Osteoblast (primary cell): ENCODE results near the gene GSE1. TPM values are rescaled to one million over a fixed set of nuclear protein-coding genes. Genes with fewer than 3 reads are reported as not detected.

Experiments
- DNase-seq: peaks from one replicate; pipeline ENCODE4 v3.0.0; 2011; ENCODE audit warnings: low spot score, mixed read lengths; ENCODE audit not compliant: insufficient read length; ENCODE audit errors: missing footprints
- H2AFZ ChIP-seq: 2 replicates; pipeline ENCODE4 v1.6.0; 2011; ENCODE audit warnings: mild to moderate bottlenecking, low read length
- H3K27ac ChIP-seq: 2 replicates; pipeline ENCODE4 v1.5.1; 2011; ENCODE audit warnings: mild to moderate bottlenecking, low read depth, low read length, moderate library complexity
- H3K27me3 ChIP-seq: 2 replicates; pipeline ENCODE4 v1.6.0; 2012; ENCODE audit warnings: mild to moderate bottlenecking, control low read depth, inconsistent platforms, low read length, moderate library complexity; ENCODE audit not compliant: insufficient read depth
- H3K36me3 ChIP-seq: 2 replicates; pipeline ENCODE4 v1.5.1; 2011; ENCODE audit warnings: mild to moderate bottlenecking, low read length, control low read depth, moderate library complexity; ENCODE audit not compliant: insufficient read depth
- H3K4me1 ChIP-seq: 2 replicates; pipeline ENCODE4 v1.5.1; 2011; ENCODE audit warnings: mild to moderate bottlenecking, low read length, control low read depth, moderate library complexity; ENCODE audit not compliant: insufficient read depth
- H3K4me2 ChIP-seq: 2 replicates; pipeline ENCODE4 v1.6.0; 2011; ENCODE audit warnings: mild to moderate bottlenecking, low read length; ENCODE audit not compliant: insufficient read depth
- H3K4me3 ChIP-seq: fragments of 200-600 bp; sonication (generic); 3 replicates; pipeline ENCODE4 v1.5.1; 2012; ENCODE audit warnings: mild to moderate bottlenecking, low read length, inconsistent platforms; ENCODE audit not compliant: insufficient read depth
- H3K79me2 ChIP-seq: 2 replicates; pipeline ENCODE4 v1.6.0; 2012; ENCODE audit warnings: mild to moderate bottlenecking, low read length, control low read depth, inconsistent platforms; ENCODE audit not compliant: insufficient read depth
- H3K9me3 ChIP-seq: 2 replicates; pipeline ENCODE4 v1.5.1; 2011; ENCODE audit warnings: low read depth, low read length, control low read depth
- H4K20me1 ChIP-seq: 2 replicates; pipeline ENCODE4 v1.6.0; 2012; ENCODE audit warnings: mild to moderate bottlenecking, low read length, control low read depth; ENCODE audit not compliant: insufficient read depth
- total RNA-seq: library from RNA; depleted of rRNA; stranded (reverse); fragments of >200 nt; gene quantifications from 2 replicates; pipeline ENCODE4 v1.2.3, GENCODE V29; 2012
- TF ChIP-seq, protein P1 (sequence below): IDR thresholded peaks from 2 replicates; pipeline ENCODE4 v1.5.1; 2011; ENCODE audit warnings: mild to moderate bottlenecking, low read depth, low read length, moderate library complexity; ENCODE audit errors: extremely low read depth

The GSE1 gene
- total RNA-seq, 1 donor, result 49.6 TPM

DNA sequence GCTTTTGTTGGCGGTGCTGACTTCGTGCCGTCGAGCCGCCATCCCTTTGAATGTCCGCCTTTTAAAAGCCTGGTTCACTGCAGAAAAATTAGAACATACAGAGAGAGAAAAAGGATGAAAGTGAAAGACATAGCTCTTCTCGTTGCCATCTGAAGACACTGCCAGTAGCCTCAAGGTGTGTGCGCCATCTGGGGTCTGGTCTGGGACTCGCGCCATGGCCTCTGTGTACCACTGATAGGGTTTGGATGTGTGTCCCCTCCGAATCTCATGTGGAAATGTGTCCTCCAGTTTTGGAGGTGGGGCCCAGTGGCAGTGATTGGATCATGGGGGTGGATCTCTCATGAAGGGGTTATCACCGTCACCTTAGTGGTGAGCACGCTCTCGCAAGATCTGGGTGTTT, 15.5 kb downstream of the GSE1 start:
- H3K4me1 ChIP-seq, result no peaks in the 10 kb centered on the region
- H4K20me1 ChIP-seq, result peaks cover 91% of the 10 kb centered on the region
- H3K4me2 ChIP-seq, result no peak overlapping the region
- TF ChIP-seq, protein P1, sequence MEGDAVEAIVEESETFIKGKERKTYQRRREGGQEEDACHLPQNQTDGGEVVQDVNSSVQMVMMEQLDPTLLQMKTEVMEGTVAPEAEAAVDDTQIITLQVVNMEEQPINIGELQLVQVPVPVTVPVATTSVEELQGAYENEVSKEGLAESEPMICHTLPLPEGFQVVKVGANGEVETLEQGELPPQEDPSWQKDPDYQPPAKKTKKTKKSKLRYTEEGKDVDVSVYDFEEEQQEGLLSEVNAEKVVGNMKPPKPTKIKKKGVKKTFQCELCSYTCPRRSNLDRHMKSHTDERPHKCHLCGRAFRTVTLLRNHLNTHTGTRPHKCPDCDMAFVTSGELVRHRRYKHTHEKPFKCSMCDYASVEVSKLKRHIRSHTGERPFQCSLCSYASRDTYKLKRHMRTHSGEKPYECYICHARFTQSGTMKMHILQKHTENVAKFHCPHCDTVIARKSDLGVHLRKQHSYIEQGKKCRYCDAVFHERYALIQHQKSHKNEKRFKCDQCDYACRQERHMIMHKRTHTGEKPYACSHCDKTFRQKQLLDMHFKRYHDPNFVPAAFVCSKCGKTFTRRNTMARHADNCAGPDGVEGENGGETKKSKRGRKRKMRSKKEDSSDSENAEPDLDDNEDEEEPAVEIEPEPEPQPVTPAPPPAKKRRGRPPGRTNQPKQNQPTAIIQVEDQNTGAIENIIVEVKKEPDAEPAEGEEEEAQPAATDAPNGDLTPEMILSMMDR, result no peak
- H3K27ac ChIP-seq, result no peak overlapping the region
- no peaks in the 10 kb centered on the region for H3K36me3 ChIP-seq
- H3K4me3 ChIP-seq, result no peak overlapping the region
- no peaks in the 10 kb centered on the region for H3K27me3 ChIP-seq
- no peak overlapping the region for H2AFZ ChIP-seq
- no peak for DNase-seq
- H3K79me2 ChIP-seq, result peaks cover 98% of the 10 kb centered on the region
- H3K9me3 ChIP-seq, result no peaks in the 10 kb centered on the region

DNA sequence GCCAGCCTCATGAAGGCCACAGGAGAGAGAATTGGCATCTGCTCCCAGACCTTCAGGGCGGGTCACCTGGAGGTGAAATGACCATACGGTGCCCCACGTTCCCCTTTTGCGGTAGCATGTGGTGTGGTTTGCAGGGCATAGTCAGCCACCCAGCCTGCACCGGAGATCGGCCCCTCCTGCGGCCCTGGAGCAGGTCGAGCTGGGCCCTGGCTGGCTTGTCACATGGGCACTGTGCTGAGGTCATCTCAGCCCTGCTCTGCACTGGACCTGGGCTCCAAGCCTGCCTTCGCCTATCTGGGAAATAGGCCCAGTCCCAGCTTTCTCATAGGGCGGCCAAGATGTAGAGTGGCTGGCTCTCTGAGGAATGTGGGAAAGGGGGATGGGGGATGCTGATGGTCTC, 16.2 kb downstream of the GSE1 start:
- H3K27me3 ChIP-seq, result no peaks in the 10 kb centered on the region
- H3K4me1 ChIP-seq, result no peaks in the 10 kb centered on the region
- TF ChIP-seq, protein P1, result no peak
- H3K4me3 ChIP-seq, result no peak overlapping the region
- no peak overlapping the region for H3K27ac ChIP-seq
- peaks cover 89% of the 10 kb centered on the region for H4K20me1 ChIP-seq
- no peak for DNase-seq
- no peak overlapping the region for H3K4me2 ChIP-seq
- H3K79me2 ChIP-seq, result peaks cover 98% of the 10 kb centered on the region
- no peaks in the 10 kb centered on the region for H3K36me3 ChIP-seq
- H2AFZ ChIP-seq, result no peak overlapping the region
- no peaks in the 10 kb centered on the region for H3K9me3 ChIP-seq

DNA sequence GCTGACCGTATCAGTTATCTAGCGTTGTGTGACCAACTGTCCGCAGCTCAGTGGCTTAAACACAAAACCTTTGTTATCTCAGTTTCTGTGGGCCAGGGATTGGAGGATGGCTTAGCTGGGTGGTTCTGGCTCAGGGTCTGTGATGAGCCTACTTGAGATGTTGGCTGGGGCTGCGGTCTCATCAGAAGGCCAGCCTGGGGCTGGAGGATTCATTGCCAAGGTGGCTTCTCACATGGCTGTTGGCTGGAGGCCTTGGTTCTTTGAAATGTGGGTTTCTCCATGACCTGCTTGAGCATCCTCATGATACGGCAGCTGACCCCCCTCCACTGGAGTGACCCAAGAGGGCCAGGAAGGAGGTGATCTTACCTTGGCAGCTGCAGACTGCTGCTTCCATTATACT, 16.7 kb downstream of the GSE1 start:
- Histone ChIP-seq H4K20me1 (peaks cover 89% of the 10 kb centered on the region), H3K4me1 (no peaks in the 10 kb centered on the region), H3K9me3 (no peaks in the 10 kb centered on the region), H3K27me3 (no peaks in the 10 kb centered on the region), H2AFZ (no peak overlapping the region), H3K4me2 (no peak overlapping the region), H3K4me3 (no peak overlapping the region), H3K79me2 (peaks cover 98% of the 10 kb centered on the region), H3K36me3 (peaks cover 1% of the 10 kb centered on the region), H3K27ac (no peak overlapping the region)
- TF ChIP-seq, protein P1, result no peak
- no peak for DNase-seq

DNA sequence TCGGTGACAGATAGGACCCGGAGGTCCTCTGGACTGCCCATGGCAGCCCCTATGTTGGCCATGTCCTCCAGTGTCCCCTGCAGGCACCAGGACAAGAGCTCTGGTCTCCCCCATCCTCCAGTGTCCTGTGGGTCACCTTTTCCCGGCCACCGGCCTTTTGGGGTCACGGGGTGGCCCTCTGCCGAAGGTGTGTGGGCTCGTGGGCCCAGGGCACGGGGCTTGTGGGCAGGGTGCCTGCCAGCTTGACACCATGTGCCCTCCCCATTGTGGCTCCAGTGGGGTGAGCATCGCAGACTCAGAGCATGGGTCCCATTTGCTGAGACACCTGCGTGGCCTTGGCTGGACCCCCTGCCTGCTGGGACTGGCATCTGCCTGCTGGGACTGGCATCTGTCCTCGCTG, 18.1 kb downstream of the GSE1 start:
- Histone ChIP-seq H3K79me2 (peaks cover 97% of the 10 kb centered on the region), H3K27me3 (no peaks in the 10 kb centered on the region), H4K20me1 (peaks cover 90% of the 10 kb centered on the region), H2AFZ (no peak overlapping the region), H3K4me3 (no peak overlapping the region), H3K9me3 (no peaks in the 10 kb centered on the region), H3K4me1 (no peaks in the 10 kb centered on the region), H3K4me2 (no peak overlapping the region), H3K36me3 (peaks cover 3% of the 10 kb centered on the region), H3K27ac (no peak overlapping the region)
- TF ChIP-seq, protein P1, result no peak
- no peak for DNase-seq
